Cardiac muscle cell (in vitro differentiated cells and primary cell): Measurements from ENCODE around the gene ADRA2A. TPM values are rescaled to one million over a fixed set of nuclear protein-coding genes. Genes with fewer than 3 reads are reported as not detected.

Experiments
- DNase-seq, 2 donors: peaks; one replicate each; pipeline versions ENCODE4 v3.0.0 to v3.0.0-alpha.2; 2010 to 2017; ENCODE audit warnings: low read depth in 1 of 2, low spot score in 1 of 2
- H3K27ac ChIP-seq: fragments of 200-600 bp; sonication (generic); 2 replicates; pipeline ENCODE4 v1.5.1; 2016
- H3K27me3 ChIP-seq: fragments of 200-600 bp; sonication (generic); 2 replicates; pipeline ENCODE4 v1.6.0; 2016; ENCODE audit warnings: control low read depth
- H3K36me3 ChIP-seq: fragments of 200-600 bp; sonication (generic); 2 replicates; pipeline ENCODE4 v1.5.1; 2016; ENCODE audit warnings: control low read depth
- H3K4me1 ChIP-seq: fragments of 200-600 bp; sonication (generic); 2 replicates; pipeline ENCODE4 v1.8.1; 2017; ENCODE audit warnings: low read depth, mild to moderate bottlenecking, mixed run types
- H3K4me3 ChIP-seq: fragments of 200-600 bp; sonication (generic); 2 replicates; pipeline ENCODE4 v1.5.1; 2016; ENCODE audit warnings: mild to moderate bottlenecking
- H3K9me3 ChIP-seq: fragments of 200-600 bp; sonication (generic); 2 replicates; pipeline ENCODE4 v1.5.1; 2017; ENCODE audit warnings: low read depth, mild to moderate bottlenecking, control low read depth
- polyA plus RNA-seq: library from polyadenylated mRNA; unstranded; fragments of >200 nt; fragmentation: Nextera tagmentation; extraction: Ambion mirVana; gene quantifications from 2 replicates; pipeline ENCODE4 v1.2.1, GENCODE V29; 2016
- total RNA-seq: library from RNA; depleted of rRNA; stranded (reverse); fragments of >200 nt; gene quantifications from 2 replicates; pipeline ENCODE4 v1.2.3, GENCODE V29; 2016
- TF ChIP-seq, protein P1 (sequence below): IDR thresholded peaks from 2 replicates; pipeline ENCODE4 v1.5.1; 2012; ENCODE audit warnings: low read depth, mild to moderate bottlenecking, low read length

ADRA2A gene
- total and polyA plus RNA-seq, 2 experiments from 2014 or later, result 0.24 TPM; not detected in 1

DNA sequence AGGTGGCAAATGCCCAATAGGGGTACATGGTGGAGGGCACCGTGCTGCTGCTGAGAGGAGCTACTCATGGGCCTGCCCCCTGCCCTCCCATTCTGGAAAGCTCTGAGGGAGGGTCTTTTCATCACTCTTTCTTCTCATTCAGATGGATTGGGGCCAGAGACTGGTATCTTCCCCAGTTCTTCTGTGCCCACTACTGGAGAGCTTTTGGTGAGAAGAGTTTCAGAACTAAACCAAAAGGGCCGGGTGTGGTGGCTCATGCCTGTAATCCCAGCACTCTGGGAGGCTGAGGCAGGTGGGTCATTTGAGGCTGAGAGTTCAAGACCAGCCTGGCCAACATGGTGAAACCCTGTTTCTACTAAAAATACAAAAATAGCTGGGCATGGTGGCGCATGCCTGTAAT, 12.5 kb downstream of the ADRA2A start:
- no peak overlapping the region for H3K4me3 ChIP-seq
- H3K36me3 ChIP-seq, result no peaks in the 10 kb centered on the region
- peaks cover 2% of the 10 kb centered on the region for H3K27me3 ChIP-seq
- TF ChIP-seq, protein P1, sequence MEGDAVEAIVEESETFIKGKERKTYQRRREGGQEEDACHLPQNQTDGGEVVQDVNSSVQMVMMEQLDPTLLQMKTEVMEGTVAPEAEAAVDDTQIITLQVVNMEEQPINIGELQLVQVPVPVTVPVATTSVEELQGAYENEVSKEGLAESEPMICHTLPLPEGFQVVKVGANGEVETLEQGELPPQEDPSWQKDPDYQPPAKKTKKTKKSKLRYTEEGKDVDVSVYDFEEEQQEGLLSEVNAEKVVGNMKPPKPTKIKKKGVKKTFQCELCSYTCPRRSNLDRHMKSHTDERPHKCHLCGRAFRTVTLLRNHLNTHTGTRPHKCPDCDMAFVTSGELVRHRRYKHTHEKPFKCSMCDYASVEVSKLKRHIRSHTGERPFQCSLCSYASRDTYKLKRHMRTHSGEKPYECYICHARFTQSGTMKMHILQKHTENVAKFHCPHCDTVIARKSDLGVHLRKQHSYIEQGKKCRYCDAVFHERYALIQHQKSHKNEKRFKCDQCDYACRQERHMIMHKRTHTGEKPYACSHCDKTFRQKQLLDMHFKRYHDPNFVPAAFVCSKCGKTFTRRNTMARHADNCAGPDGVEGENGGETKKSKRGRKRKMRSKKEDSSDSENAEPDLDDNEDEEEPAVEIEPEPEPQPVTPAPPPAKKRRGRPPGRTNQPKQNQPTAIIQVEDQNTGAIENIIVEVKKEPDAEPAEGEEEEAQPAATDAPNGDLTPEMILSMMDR, result no peak
- no peaks in the 10 kb centered on the region for H3K9me3 ChIP-seq
- no peak for DNase-seq
- no peaks in the 10 kb centered on the region for H3K4me1 ChIP-seq
- no peak overlapping the region for H3K27ac ChIP-seq

DNA sequence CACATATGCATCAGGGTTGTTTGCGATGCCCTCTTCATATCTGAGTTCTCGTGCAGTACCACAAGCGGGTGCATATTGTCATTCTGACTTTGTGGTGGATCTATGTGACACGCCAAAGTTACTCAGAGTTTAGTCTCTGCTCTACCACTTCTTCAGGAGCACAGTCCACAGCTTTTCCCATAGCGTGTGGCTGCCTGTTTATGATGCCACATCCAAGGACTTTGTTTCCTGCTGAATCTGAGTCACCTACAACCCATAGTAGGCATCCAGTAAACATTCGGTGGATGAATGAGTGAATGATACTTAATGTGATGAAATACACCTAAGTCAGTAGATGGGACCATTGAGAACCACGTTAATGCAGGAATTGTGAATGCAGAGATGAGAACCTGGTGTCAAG, 15.0 kb downstream of the ADRA2A start:
- DNase-seq, result no peak
- Histone ChIP-seq H3K9me3 (no peaks in the 10 kb centered on the region), H3K27me3 (peaks cover 2% of the 10 kb centered on the region), H3K27ac (no peak overlapping the region), H3K36me3 (no peaks in the 10 kb centered on the region), H3K4me3 (no peak overlapping the region), H3K4me1 (no peaks in the 10 kb centered on the region)
- TF ChIP-seq, protein P1, result no peak

DNA sequence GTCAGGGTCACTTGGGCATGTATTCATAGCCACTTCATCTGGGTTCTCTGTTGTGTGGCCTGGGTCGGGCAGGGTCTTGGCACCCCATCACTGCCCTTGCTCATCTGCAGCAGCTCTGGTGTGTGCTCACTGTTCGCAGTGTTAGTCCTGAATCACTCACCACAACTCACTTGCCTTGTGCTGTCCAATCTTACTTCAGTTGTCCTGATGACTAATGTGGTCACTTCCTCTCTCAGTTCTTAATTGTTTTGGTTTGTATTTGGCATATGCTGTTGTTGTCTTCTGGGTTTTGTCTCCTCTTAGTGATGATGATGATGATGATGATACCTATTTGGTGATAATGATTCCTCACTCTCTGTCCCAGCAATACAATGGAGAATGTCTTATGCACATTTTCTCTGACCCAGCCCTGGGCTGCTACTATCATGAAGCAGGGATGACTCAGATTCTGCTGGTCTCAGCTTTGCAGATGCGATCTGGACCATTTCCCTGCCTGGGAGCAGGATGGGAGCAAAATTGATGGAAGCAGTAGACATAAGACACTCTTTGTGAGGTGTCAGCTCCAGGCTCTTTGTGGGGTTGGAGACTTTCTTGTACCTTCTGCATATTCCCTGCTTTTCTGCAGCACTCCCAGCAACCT, 17.0 kb downstream of the ADRA2A start:
- Histone ChIP-seq H3K36me3 (no peaks in the 10 kb centered on the region), H3K27ac (no peak overlapping the region), H3K4me3 (no peak overlapping the region), H3K4me1 (no peaks in the 10 kb centered on the region), H3K27me3 (peaks cover 2% of the 10 kb centered on the region), H3K9me3 (no peaks in the 10 kb centered on the region)
- peak in 1 of 2 donors; percentile 22 for DNase-seq
- TF ChIP-seq, protein P1, result no peak

DNA sequence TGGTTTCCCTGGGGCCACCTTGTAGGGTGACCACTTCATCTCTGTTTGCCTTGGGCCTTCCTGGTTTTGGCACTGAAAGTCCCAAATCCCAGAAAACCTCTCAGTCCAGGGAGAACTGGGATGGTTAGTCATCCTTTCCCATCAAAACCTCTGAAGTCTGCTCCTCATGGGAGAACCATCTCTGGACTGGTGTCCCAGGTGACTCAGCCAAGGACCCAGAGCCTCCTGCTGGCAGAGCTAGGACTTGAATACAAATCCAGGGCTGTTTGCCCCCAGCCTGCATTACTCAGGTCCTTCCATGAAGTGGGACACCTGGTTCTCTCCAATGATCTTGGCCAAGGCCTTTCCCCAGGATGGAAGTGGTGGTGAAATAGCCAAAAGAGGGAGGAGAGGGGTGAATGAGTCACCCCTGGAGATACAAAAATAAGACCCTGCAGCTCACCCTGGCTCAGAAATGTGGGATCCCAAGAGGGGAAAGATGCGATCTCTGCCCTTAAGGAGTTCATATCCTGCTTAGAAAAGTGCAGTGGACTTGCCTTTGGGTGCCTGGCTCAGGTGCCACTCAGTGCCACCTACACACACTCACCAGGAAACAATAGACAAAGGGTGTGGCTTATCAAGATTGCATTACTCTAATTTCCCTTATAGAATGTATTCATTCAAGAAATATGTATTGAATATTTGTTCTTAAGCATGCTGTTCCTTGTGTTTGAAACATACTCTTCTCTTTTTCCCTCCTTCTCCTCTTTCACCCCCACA, 22.0 kb downstream of the ADRA2A start:
- TF ChIP-seq, protein P1, result no peak
- no peaks in the 10 kb centered on the region for H3K36me3 ChIP-seq
- no peaks in the 10 kb centered on the region for H3K27me3 ChIP-seq
- H3K27ac ChIP-seq, result no peak overlapping the region
- H3K4me1 ChIP-seq, result no peaks in the 10 kb centered on the region
- no peak overlapping the region for H3K4me3 ChIP-seq
- no peaks in the 10 kb centered on the region for H3K9me3 ChIP-seq
- DNase-seq, result no peak

DNA sequence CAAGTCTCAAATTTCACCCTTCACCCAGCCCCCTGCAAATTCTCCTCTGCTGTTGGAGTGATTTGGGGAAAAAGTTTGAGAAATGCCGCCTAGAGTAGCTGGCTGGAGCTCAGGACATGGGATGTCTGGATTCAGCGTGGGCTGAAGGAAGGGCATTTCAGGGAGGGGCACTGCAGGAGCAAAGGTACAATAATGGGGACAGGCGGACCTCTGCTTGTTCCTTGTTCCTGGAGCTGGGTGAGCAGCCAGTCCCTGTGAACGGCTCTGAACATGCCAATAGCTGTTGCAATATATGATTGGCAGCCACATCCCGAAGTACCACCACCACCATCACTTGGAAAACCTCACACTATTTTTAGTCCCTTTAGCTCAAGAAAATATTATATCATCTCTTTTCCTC, 23.4 kb downstream of the ADRA2A start:
- Histone ChIP-seq H3K27ac (no peak overlapping the region), H3K27me3 (no peaks in the 10 kb centered on the region), H3K4me1 (no peaks in the 10 kb centered on the region), H3K4me3 (no peak overlapping the region), H3K9me3 (no peaks in the 10 kb centered on the region), H3K36me3 (no peaks in the 10 kb centered on the region)
- DNase-seq, result no peak
- TF ChIP-seq, protein P1, result no peak
